Astrocyte (in vitro differentiated cells and primary cell): ENCODE measurements around the gene NENF.

Experiments
- CTCF ChIP-seq: IDR thresholded peaks from 2 replicates; pipeline ENCODE4 v1.5.1; 2011; ENCODE audit warnings: low read depth, mild to moderate bottlenecking, inconsistent platforms, low read length, moderate library complexity; ENCODE audit not compliant: insufficient read depth
- EZH2 ChIP-seq: IDR thresholded peaks from 2 replicates; pipeline ENCODE4 v1.6.1; 2012; ENCODE audit warnings: mild to moderate bottlenecking, low read length, inconsistent platforms; ENCODE audit not compliant: insufficient read depth

- no peak for TF ChIP-seq CTCF
- TF ChIP-seq EZH2 = no peak
Observed at GRCh38 chr1:212486619-212486975, 53.9 kb downstream of the NENF start.
